Renal cortex interstitium (tissue), 11 donors: ENCODE results near the gene NFIL3. TPM values are rescaled to one million over a fixed set of nuclear protein-coding genes. Genes with fewer than 3 reads are reported as not detected.
A peak's percentile ranks its signal among the peaks of the same experiment; 100 is the strongest.
"Not testable (repeated sequence)": the region's sequence is repeated elsewhere in the genome, so short reads cannot be mapped to it uniquely, and the experiment has no call there.

ENCODE experiments used
- DNase-seq, 11 donors: peaks; one replicate each; pipeline ENCODE4 v3.0.0-alpha.2; 2013; ENCODE audit warnings: low read depth in 9 of 11, low spot score in 4 of 11; ENCODE audit errors: extremely low read depth in 1 of 11
- polyA plus RNA-seq, 3 donors: library from polyadenylated mRNA; unstranded; fragments of 120-200 nt; gene quantifications; one replicate each; pipeline ENCODE4 v1.2.1, GENCODE V29; 2013; ENCODE audit not compliant: insufficient read length in 3 of 3

NFIL3 gene
- polyA plus RNA-seq, 3 donors, result 32.4 to 43.1 (median 32.8) TPM

GRCh38 chr9:91374939-91375338, 48.7 kb downstream of the NFIL3 start:
- no peak for DNase-seq

GRCh38 chr9:91371894-91372293, 51.7 kb downstream of the NFIL3 start:
- DNase-seq, result no peak

DNA sequence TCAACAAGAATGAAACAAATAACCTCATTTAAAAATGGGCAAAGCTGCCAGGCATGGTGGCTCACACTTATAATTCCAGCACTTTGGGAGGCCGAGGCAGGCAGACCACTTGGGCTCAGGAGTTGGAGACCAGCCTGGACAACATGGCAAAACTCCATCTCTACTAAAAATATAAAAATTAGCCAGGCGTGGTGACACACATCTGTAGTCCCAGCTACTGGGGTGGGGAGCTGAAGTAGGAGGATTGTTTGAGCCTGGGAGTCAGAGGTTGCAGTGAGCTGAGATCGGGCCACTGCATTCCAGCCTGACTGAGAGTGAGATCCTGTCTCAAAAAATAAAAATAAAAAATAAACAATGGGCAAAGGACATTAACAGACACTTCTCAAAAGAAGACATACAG, 53.6 kb downstream of the NFIL3 start:
- DNase-seq, result not testable (repeated sequence)

DNA sequence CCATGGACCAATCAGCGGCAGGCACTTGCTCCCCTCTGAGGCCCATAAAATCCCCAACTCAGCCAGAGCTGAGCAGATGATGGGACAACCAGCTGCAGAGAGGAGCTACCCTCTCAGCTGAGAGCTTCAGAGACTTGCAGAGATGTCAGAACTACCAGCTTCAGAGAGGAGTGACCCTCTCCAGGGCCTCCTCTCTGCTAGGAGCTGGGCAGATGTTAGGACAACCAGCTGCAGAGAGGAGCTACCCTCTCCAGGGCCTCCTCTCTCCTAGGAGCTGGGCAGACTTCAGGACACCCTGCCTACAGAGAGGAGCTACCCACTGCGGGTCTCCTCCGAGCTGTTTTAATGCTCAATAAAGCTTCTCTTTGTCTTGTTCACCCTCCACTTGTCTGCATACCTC, 58.9 kb downstream of the NFIL3 start:
- no peak for DNase-seq

DNA sequence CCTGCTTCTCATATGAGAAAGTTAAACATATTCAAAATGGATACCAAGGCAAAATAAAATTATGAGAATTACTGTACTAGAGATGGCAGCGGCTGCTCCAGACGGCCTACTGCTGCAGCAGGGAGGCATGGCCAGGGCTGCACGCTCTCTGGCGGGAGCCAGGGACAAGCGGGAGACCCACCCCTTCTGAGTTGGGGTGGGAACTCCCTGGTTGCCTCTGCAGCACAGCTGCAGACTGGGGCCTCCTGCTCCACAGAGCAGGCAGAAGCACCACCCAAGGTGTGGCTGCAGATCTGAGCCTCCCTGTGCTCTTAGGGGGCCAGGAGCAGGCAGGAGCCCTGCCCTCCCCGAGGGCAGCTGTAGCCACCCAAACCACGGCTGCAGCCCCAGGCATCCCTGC, 59.6 kb downstream of the NFIL3 start:
- DNase-seq, result no peak

- DNase-seq, result no peak
Observed at GRCh38 chr9:91362051-91362611, 61.5 kb downstream of the NFIL3 start.

GRCh38 chr9:91361291-91362050, 62.2 kb downstream of the NFIL3 start, which contains the start of gene AUH:
Gene AUH (minus strand): TSS chr9:91361918. CDS start chr9:91361889, 29 bp downstream.
- DNase-seq, result peak; percentile 61 to 84 (median 75)

- DNase-seq, result peak in 4 of 11 donors; percentile 7 to 33 (median 11)
Observed at GRCh38 chr9:91360551-91361290, 62.9 kb downstream of the NFIL3 start.

- no peak for DNase-seq
Observed at GRCh38 chr9:91359734-91360470, 63.7 kb downstream of the NFIL3 start.

DNA sequence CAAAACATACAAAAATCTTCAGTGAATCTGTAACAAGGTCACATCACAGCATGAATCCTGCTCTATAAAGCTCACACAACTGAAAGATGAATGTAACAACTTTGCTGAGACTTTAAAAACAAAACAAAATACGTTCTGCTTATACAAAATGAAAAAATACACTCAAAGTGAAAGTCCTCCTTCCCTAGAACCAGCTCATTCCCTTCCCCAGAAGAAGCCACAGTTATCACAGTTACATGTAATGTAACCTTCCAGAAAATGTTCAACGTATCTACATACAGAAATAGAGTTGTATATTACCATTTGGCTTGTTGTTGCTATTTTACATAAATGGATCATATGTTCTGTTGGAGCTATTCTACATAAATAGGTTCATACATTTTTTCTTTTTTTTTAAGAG, 64.5 kb downstream of the NFIL3 start:
- no peak for DNase-seq

Other genes starting within 250 kb of the NFIL3 start
- gene AUH, start 61.9 kb downstream of the NFIL3 start, polyA plus RNA-seq, result 10 to 100 TPM; 31.6 to 44.3 (median 43.4) TPM